Measurements from ENCODE around the gene ADGRL3. TPM values are rescaled to one million over a fixed set of nuclear protein-coding genes. Genes with fewer than 3 reads are reported as not detected.

ADGRL3 gene
- total RNA-seq, 1 donor = under 0.01 TPM

DNA sequence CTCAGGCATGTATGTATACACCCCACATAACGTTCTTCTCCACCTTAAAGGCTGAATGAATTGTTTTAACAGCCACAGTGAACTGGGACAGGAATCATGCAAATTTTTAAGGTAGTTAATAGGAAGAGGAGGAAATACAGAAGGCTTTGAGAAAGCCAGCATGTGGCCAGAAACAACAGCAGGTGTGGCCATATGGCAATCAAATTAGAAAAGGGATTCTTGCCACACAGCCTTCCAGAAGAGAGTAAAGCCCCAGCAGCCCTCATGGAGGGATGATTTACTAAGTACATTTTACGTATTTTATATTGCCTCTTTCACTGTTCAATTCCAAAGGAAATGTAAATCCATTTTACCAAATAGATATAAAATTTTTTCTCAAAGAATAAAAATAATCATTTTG lies 792.2 kb downstream of the ADGRL3 start:
- Histone ChIP-seq H3K4me3 (ENCODE audit: low read length) (no peak overlapping the region), H3K27me3 (ENCODE audit: insufficient read depth, low read length) (no peaks in the 10 kb centered on the region), H3K9me3 (ENCODE audit: low read depth, low read length) (no peaks in the 10 kb centered on the region), H3K4me1 (ENCODE audit: insufficient read depth, low read length) (no peaks in the 10 kb centered on the region)

DNA sequence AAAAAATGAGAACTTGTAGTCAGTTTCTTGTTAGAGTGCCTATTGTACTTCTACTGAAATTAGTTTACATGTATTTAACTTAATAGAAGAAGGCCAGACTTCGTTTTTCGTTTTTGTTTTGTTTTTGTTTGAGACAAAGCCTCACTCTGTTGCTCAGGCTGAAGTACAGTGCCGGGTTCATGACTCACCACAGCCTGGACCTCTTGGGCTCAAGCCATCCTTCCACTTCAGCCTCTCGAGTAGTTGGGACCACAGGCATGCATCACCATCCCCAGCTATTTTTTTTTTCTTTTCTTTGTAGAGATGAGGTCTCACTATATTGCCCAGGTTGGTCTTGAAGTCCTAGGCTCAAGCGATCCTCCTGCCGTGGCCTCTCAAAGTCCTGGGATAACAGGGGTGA lies 793.9 kb downstream of the ADGRL3 start:
- Histone ChIP-seq H3K9me3 (ENCODE audit: low read depth, low read length) (no peaks in the 10 kb centered on the region), H3K4me3 (ENCODE audit: low read length) (no peak overlapping the region), H3K27me3 (ENCODE audit: insufficient read depth, low read length) (no peaks in the 10 kb centered on the region), H3K4me1 (ENCODE audit: insufficient read depth, low read length) (no peaks in the 10 kb centered on the region)

DNA sequence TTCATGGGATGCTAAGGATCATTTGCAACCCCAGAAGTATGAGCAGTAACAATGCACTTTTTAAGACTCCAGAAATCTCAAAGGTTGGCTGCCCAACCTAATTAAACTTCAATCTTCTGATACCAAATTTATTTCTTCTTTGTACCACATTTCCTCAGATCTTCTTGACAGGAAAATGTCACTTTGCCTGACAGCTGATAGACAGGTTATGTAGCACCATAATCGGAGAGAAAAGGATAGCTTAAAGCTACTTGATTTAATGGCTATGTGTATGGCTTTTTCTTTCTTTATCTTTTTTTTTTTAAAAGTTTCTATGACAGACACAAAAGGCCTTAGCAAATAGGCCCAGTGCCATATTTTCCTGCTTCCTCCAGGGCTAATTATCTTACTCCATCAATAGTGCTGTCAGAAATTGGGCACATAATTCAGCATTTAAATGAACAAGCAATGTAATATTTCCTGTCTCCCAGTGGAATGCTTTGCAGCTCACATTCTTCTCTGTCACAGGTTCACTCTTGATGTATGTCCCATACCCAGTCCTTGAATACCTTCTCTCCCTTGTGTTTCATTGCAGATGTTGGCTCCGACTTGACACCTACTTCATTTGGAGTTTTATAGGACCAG lies 795.7 kb downstream of the ADGRL3 start:
- no peaks in the 10 kb centered on the region for H3K27me3 ChIP-seq (ENCODE audit: insufficient read depth, low read length)
- H3K9me3 ChIP-seq (ENCODE audit: low read depth, low read length) = no peaks in the 10 kb centered on the region
- H3K4me1 ChIP-seq (ENCODE audit: insufficient read depth, low read length) = no peaks in the 10 kb centered on the region
- no peak overlapping the region for H3K4me3 ChIP-seq (ENCODE audit: low read length)

- no peak overlapping the region for H3K4me3 ChIP-seq (ENCODE audit: low read length)
- H3K27me3 ChIP-seq (ENCODE audit: insufficient read depth, low read length) = no peaks in the 10 kb centered on the region
- no peaks in the 10 kb centered on the region for H3K4me1 ChIP-seq (ENCODE audit: insufficient read depth, low read length)
- H3K9me3 ChIP-seq (ENCODE audit: low read depth, low read length) = no peaks in the 10 kb centered on the region
Observed at GRCh38 chr4:61996943-61997342, 796.8 kb downstream of the ADGRL3 start.

DNA sequence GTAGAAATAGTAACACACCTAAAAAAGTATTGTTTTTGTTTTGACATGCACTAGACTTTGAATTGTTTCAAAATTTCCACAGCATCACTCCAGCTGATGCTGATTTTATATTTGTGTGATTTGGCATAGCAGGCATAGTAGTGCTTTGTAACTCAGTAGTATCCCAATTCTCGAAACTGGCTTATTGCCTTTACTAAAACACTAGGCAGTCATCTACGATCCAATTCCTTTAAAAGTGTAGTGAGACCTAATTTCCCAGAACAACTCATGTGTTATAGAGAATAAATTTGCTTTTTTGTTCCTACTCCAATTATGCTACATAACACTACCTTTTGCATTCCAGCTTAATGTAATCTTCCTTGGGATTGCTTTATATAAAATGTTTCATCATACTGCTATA lies 797.7 kb downstream of the ADGRL3 start:
- H3K9me3 ChIP-seq (ENCODE audit: low read depth, low read length) = no peaks in the 10 kb centered on the region

DNA sequence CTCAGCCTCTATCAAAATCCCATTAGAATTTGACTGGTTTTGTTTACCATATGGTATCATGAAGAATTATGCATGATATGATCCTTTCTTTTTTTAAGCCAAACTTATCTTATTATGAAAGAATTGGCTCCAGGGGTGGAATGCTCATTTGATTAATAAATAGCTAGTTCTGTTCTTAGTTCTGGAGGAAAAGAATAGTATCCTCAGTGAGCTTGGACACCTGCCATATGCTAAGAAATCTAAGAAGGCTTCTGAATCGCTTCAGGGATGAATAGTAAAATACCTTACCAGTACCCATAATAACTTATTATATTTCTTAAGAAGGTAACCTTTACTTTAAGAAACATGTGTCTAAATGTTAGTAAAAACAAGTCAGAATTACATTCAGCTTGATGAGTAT lies 803.6 kb downstream of the ADGRL3 start:
- Histone ChIP-seq H3K27me3 (ENCODE audit: insufficient read depth, low read length) (no peaks in the 10 kb centered on the region), H3K4me3 (ENCODE audit: low read length) (no peak overlapping the region), H3K9me3 (ENCODE audit: low read depth, low read length) (no peaks in the 10 kb centered on the region), H3K4me1 (ENCODE audit: insufficient read depth, low read length) (no peaks in the 10 kb centered on the region)

More for the DNA sequence above, 797.7 kb downstream of the ADGRL3 start:
- H3K27me3 ChIP-seq (ENCODE audit: insufficient read depth, low read length) = no peaks in the 10 kb centered on the region
- no peak overlapping the region for H3K4me3 ChIP-seq (ENCODE audit: low read length)
- H3K4me1 ChIP-seq (ENCODE audit: insufficient read depth, low read length) = no peaks in the 10 kb centered on the region

DNA sequence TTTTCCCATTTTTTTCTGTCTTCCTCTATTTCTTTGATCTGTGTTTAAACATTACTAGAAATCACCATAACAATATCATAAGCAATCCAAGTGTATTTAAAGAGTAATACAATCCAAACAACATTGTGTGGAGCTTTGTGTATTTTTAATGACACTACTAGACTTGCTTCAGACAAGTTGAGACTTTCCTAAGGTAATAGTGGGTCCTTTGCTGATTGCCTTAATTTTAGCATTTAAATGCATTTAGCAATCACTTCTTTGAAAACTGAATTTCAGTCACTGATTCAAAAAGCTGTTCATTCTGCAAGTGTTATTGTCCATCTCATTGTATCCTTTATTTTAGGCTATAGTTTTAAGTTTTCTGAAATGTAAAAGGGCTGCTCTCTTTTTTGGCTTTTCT lies 804.8 kb downstream of the ADGRL3 start:
- Histone ChIP-seq H3K9me3 (ENCODE audit: low read depth, low read length) (no peaks in the 10 kb centered on the region), H3K4me3 (ENCODE audit: low read length) (no peak overlapping the region), H3K4me1 (ENCODE audit: insufficient read depth, low read length) (no peaks in the 10 kb centered on the region), H3K27me3 (ENCODE audit: insufficient read depth, low read length) (no peaks in the 10 kb centered on the region)

- Histone ChIP-seq H3K9me3 (ENCODE audit: low read depth, low read length) (no peaks in the 10 kb centered on the region), H3K4me1 (ENCODE audit: insufficient read depth, low read length) (no peaks in the 10 kb centered on the region), H3K4me3 (ENCODE audit: low read length) (no peak overlapping the region), H3K27me3 (ENCODE audit: insufficient read depth, low read length) (no peaks in the 10 kb centered on the region)
Observed at GRCh38 chr4:62006108-62006507, 806.0 kb downstream of the ADGRL3 start.

- H3K27me3 ChIP-seq (ENCODE audit: insufficient read depth, low read length) = no peaks in the 10 kb centered on the region
- H3K4me1 ChIP-seq (ENCODE audit: insufficient read depth, low read length) = no peaks in the 10 kb centered on the region
- H3K4me3 ChIP-seq (ENCODE audit: low read length) = no peak overlapping the region
- no peaks in the 10 kb centered on the region for H3K9me3 ChIP-seq (ENCODE audit: low read depth, low read length)
Observed at GRCh38 chr4:62015043-62015739, 815.1 kb downstream of the ADGRL3 start.

GRCh38 chr4:62018537-62018936 lies 818.4 kb downstream of the ADGRL3 start:
- Histone ChIP-seq H3K27me3 (ENCODE audit: insufficient read depth, low read length) (no peaks in the 10 kb centered on the region), H3K9me3 (ENCODE audit: low read depth, low read length) (no peaks in the 10 kb centered on the region), H3K4me3 (ENCODE audit: low read length) (no peak overlapping the region), H3K4me1 (ENCODE audit: insufficient read depth, low read length) (no peaks in the 10 kb centered on the region)

DNA sequence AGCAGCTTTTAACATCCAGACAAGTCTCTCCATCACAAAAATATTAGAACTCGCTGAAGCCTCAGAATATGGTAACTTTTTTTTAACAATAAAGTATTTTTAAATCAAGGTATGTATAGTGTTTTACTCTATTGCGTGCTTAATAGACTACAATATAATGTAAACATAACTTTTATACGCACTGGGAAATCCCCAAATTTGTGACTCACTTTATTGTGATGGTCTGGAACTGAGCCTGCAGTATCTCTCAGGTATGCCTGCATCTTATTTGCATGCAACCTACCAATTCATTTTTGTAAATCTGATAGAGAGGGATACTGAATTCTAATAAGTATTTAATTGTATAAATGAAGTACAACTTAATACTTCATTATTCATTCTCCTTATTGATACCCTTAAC lies 823.5 kb downstream of the ADGRL3 start:
- Histone ChIP-seq H3K27me3 (ENCODE audit: insufficient read depth, low read length) (no peaks in the 10 kb centered on the region), H3K4me1 (ENCODE audit: insufficient read depth, low read length) (no peaks in the 10 kb centered on the region), H3K9me3 (ENCODE audit: low read depth, low read length) (no peaks in the 10 kb centered on the region), H3K4me3 (ENCODE audit: low read length) (no peak overlapping the region)

GRCh38 chr4:62028745-62029144 lies 828.6 kb downstream of the ADGRL3 start:
- no peaks in the 10 kb centered on the region for H3K27me3 ChIP-seq (ENCODE audit: insufficient read depth, low read length)
- no peak overlapping the region for H3K4me3 ChIP-seq (ENCODE audit: low read length)
- no peaks in the 10 kb centered on the region for H3K4me1 ChIP-seq (ENCODE audit: insufficient read depth, low read length)
- H3K9me3 ChIP-seq (ENCODE audit: low read depth, low read length) = no peaks in the 10 kb centered on the region

DNA sequence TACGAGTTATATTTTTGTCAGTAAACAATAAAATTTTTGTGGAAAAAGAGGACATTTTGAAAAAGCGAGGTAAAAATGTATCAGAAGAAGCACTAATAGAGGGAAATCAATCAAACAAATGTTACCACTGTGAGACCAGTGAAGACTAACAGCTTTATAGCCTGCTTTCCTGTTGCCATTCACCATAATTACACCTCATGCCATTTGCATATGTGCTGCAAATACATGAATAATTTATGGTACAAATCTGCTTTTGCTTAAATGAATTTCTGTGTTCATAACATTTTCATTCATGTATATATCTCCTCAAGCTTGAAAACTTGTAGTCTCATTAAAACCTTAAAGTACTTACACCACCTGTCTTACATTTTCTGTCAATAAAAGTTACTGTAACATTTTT lies 830.8 kb downstream of the ADGRL3 start:
- no peaks in the 10 kb centered on the region for H3K4me1 ChIP-seq (ENCODE audit: insufficient read depth, low read length)
- H3K27me3 ChIP-seq (ENCODE audit: insufficient read depth, low read length) = no peaks in the 10 kb centered on the region
- H3K4me3 ChIP-seq (ENCODE audit: low read length) = no peak overlapping the region

DNA sequence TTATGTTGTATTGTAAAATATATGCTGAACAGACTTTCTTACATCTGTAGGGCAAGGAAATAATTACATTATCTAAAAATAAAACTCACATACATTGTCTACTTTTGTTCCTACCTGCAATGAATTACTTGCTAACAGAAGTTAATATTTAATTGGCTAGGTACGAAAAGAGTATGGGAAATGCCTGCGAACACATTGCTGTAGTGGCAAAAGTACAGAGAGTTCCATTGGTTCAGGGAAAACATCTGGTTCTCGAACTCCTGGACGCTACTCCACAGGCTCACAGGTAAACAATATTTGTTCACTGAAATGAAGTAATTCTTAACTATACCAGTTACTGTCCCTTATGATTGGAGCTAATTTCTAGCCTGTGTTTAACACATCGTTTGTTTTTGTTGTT lies 837.4 kb downstream of the ADGRL3 start:
- no peak overlapping the region for H3K4me3 ChIP-seq (ENCODE audit: low read length)
- no peaks in the 10 kb centered on the region for H3K9me3 ChIP-seq (ENCODE audit: low read depth, low read length)
- no peaks in the 10 kb centered on the region for H3K27me3 ChIP-seq (ENCODE audit: insufficient read depth, low read length)
- H3K4me1 ChIP-seq (ENCODE audit: insufficient read depth, low read length) = no peaks in the 10 kb centered on the region

More for the DNA sequence above, 830.8 kb downstream of the ADGRL3 start:
- no peaks in the 10 kb centered on the region for H3K9me3 ChIP-seq (ENCODE audit: low read depth, low read length)

DNA sequence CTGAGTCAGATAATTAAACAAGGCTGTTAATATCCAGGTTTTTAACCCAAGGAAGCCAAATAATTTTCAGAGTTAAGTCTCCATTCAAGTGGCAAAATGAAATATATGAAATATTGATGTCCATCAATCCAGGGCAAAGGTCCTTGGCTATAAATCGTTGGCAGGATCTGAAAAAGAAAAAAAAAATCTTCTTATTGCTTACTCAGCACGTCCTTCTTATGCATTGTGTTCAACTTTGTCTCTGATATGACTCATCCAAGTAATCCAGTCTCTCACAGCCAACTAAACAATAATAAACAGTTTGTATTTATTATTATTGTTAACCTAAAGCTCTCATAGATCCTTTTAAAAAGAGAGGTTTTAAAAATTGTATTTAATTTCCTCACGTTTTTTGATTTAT lies 851.2 kb downstream of the ADGRL3 start:
- Histone ChIP-seq H3K9me3 (ENCODE audit: low read depth, low read length) (no peaks in the 10 kb centered on the region), H3K4me3 (ENCODE audit: low read length) (no peak overlapping the region), H3K4me1 (ENCODE audit: insufficient read depth, low read length) (no peaks in the 10 kb centered on the region), H3K27me3 (ENCODE audit: insufficient read depth, low read length) (no peaks in the 10 kb centered on the region)

DNA sequence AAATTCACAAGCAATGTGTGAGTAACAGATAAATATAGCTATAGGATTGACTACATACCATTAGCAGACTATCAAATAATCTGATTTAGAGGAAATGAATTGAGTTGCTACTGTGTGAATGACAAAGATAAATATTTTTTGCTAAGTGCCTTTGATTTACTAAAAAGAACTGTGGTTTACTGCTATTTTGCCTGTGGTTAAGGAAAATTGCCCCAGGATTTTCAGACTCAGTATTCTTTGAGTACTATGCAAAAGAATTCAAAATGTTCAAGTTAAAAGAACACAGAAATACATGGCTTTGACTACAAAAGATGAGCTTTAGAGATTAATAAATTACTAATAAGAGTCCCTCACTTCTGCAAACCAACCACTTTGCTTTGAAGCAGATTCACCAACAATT lies 853.8 kb downstream of the ADGRL3 start:
- Histone ChIP-seq H3K4me1 (ENCODE audit: insufficient read depth, low read length) (no peaks in the 10 kb centered on the region), H3K9me3 (ENCODE audit: low read depth, low read length) (peaks cover 4% of the 10 kb centered on the region), H3K27me3 (ENCODE audit: insufficient read depth, low read length) (no peaks in the 10 kb centered on the region), H3K4me3 (ENCODE audit: low read length) (no peak overlapping the region)
